GM21717 (cell line): ENCODE measurements around the gene PGS1.
"Not testable (repeated sequence)": the region's sequence is repeated elsewhere in the genome, so short reads cannot be mapped to it uniquely, and the experiment has no call there.

ENCODE experiments used
- ATAC-seq: cut with Tn5 transposase; IDR thresholded peaks from one replicate; pipeline ENCODE4 v1.9.1; 2021; ENCODE audit warnings: mild to moderate bottlenecking, moderate library complexity; ENCODE audit not compliant: unreplicated experiment

PGS1 gene, protein sequence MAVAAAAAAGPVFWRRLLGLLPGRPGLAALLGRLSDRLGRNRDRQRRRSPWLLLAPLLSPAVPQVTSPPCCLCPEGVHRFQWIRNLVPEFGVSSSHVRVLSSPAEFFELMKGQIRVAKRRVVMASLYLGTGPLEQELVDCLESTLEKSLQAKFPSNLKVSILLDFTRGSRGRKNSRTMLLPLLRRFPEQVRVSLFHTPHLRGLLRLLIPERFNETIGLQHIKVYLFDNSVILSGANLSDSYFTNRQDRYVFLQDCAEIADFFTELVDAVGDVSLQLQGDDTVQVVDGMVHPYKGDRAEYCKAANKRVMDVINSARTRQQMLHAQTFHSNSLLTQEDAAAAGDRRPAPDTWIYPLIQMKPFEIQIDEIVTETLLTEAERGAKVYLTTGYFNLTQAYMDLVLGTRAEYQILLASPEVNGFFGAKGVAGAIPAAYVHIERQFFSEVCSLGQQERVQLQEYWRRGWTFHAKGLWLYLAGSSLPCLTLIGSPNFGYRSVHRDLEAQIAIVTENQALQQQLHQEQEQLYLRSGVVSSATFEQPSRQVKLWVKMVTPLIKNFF

DNA sequence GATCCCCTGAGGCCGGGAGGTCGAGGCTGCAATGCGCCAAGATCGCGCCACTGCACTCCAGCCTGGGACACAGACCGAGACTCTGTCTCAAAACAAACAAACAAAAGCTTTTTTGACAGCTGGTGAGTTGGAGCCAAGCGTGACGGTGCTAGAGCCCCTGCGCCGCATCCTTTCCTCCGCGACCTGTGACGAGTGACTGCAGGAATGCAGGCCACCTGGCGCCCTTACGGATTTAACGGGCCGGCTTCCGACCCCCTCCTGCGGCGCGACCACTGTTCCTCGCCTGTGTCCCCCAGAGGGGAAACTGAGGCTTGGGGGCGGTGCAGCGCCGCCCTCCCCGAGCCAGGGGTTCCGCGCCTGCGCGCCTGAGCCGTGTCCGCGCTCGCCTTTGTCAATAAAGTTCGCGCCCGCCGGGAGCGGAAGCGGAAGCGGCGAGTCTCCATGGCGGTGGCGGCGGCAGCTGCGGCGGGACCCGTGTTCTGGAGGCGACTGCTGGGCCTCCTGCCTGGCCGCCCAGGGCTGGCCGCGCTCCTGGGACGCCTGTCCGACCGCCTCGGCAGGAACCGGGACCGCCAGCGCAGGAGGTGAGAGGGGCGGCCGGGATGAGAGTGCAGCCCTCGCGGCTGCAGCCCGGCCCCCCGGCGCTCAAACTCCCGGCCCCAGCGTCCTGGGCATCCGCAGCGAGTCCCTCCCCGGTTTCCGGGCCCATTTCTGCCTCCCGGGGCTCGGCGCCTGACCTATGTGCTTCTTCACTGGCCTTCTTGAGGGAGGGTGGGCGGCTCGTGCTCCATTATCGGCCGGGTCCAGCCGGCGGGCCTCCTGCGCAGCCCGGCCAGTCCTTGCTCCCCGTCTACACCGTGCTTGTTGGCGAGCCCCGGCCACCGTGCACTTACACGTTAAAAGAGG lies at the start of gene PGS1:
PGS1 (plus strand) TSS at position 425 of the 906 bp plus-strand sequence; CDS start at position 442, 17 bp downstream.
- ATAC-seq = peak; percentile 55

DNA sequence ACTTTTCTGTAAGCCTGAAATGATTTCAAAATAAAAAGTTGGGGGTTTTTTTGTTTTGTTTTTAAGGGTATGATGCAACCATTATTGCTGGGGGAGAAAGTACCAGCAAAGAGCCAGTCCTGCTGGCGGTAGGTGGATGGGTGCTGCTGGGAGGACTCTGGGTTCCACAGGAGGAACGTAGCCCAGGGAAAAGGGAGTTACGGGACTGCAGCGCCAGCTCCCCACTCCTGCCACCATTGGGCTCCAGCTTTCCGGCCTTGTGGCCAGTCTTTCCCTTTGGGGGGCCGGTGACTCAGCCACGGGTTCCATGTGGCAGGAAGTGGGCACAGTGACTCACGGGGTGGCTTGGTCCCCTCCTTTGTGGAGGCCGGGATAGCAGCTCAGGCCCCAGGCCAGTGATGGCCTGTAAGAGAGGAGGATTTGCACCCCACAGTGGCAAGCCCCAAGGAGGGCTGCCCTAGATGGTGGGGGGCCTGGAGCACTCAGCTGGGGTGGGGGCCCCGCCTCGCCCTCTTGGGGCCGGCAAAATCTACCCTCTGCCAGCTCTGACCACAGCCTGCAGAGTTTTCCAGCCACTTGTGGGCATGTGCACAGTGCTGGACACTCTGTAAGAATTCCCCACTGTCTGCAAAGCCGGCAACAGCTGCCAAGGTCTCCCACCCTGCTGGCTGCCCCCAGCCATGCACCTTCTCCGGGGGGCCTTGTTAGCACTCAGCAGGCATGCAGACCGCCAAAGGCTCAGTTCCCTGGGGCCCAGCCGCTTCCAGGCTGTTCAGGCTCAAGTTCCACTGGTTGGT lies 49.0 kb upstream of the PGS1 start:
- ATAC-seq = no peak

DNA sequence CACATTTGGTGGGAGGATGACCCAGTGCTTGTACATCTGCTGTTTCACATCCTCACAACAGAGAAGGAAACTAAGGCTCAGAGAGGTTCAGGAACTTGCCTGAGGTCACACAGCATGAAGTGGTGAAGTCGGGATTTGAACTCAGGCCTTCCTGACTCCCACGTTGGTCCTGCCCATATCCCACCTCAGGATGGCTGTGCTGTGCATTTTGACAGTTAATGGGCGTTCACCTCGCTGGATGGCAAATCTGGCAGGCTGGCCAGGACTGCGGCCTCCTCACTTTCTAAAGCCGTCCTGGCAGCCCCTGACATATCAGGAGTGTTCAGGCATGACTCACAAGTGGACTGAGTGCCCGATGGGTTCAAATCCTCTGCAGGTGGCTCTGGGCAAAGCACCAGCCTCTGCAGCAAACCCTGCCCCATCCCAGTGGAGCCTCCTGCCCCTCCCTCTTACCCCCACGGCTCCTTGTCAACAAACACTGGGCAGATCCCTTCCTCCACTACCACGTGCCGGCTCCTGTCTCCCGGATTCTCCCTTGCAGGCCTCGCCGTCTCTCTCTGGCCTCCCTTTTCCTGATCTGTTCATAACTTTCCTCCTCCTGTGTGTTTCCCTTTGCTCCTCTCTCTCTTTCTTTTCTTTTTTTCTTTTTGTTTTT lies 47.8 kb upstream of the PGS1 start:
- ATAC-seq = no peak

DNA sequence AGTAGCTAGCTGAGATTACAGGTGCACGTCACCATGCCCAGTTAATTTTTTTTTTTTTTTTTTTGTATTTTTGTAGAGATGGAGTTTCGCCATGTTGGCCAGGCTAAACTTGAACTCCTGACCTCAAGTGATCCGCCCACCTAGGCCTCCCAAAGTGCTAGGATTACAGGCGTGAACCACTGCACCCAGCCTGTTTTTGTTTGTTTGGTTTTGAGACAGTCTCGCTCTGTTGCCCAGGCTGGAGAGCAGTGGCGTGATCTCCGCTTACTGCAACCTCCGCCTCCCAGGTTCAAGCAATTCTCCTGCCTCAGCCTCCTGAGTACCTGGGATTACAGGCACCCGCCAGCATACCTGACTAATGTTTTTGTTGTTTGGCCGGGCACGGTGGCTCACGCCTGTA lies 47.1 kb upstream of the PGS1 start:
- not testable (repeated sequence) for ATAC-seq

DNA sequence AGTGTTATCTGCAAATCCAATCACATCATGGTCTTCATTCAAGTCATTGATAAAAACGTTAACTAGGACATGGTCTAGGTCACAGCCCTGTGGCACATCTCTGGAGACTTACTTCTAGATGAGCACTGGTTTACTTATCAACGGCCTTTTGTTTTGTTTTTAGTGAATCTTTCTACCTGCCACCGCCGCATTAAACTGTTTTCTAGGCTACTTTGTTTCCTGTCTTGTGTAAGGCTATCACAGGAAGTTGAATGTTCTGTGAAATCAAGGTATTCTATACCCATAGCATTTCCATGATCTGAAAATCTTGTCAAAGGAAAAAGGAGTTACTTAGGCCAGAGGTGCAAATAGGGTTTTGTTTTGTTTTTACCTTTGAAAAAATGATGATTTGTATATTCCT lies 45.5 kb upstream of the PGS1 start:
- ATAC-seq = no peak

DNA sequence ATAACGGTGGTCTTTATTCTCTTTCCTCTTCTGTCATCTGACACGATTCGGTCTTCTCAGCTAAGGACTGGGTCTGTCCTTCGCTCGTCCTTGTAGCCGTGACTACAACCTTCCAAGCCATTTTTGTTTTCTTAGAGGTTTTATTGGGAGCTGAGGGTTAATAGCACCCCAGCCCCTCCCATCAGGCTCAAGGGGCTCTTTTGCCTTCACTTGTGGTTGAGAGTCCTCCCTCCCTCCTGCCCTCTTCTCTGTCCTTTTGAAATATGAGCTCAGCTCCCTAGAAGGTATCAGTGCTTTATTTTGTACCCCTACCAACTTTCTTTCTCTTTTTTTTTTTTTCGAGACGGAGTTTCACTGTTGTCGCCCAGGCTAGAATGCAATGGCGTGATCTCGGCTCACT lies 43.2 kb upstream of the PGS1 start:
- no peak for ATAC-seq

DNA sequence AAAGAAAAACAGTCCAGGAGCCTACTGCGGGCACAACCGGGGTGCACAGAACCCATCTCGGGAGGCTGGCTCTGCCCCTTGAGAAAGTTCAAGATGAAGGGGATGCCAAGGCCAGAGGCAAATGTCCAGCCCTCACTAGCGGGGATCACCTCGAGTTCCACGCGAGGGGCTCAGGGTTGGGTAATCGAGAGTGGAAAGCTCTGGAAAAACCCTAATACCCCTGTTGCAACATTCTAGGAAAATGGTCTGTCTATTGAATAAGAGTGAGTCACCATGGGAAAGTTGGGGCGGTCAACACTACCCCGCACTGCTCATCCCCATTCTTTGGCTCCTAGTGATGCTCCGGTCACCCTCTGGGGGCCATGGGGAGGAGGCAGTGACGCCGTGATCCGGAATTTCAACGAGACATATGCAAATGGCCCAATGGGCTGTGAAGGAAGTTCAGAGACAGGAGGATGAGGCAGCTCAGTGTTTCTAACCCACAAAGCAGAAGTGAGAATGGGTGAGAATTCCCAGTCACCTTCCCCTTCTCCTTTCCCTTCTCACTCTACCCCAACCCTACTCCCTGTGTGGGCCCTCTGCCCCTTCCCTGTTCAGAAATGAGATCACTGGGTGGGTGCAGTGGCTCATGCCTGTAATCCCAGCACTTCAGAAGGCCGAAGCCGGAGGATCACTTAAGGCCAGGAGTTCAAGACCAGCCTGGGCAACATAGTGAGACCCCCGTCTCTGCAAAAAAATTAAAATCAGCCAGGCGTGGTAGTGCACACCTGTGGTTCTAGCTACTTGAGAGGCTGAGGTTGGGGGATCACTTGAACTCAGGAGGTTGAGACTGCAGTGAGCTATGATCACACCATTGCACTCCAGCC lies 41.0 kb upstream of the PGS1 start:
- peak; percentile 48 for ATAC-seq

DNA sequence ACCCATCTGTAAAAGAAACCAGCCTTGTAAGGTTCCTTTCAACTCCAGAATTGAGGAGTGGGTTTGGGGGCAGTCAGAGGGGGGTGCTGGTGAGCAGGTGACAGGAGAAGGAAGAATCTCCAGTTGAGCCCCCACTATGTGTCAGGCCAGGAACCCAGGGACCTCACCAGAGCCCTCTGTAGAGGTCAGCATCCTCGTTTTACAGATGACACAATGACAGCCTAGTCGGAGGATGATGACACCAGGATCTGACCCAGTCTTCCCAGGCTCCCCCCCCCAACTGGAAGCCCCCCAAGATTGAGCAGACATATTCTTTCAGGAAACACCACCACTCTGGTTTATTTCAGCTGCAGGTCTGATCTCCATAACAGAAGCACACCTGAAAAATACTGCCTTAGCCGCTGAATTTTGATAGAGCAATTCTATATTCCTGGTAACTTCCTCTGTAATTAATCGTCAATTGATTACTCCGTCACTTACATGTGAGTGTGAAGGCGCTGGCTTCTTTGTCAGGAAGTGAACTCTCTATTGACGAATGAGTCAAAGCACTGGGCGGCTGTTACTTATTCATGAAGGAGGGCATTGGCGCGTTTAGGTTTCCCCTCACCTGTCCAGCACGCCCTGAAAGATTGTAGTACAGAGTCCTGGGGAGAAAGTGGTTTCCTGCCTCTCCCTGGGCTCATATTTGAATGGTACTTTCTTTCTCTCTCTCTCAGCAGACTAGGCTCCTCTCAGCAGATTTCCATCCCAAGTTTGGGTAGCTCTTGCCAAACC lies 39.8 kb upstream of the PGS1 start:
- ATAC-seq = no peak

DNA sequence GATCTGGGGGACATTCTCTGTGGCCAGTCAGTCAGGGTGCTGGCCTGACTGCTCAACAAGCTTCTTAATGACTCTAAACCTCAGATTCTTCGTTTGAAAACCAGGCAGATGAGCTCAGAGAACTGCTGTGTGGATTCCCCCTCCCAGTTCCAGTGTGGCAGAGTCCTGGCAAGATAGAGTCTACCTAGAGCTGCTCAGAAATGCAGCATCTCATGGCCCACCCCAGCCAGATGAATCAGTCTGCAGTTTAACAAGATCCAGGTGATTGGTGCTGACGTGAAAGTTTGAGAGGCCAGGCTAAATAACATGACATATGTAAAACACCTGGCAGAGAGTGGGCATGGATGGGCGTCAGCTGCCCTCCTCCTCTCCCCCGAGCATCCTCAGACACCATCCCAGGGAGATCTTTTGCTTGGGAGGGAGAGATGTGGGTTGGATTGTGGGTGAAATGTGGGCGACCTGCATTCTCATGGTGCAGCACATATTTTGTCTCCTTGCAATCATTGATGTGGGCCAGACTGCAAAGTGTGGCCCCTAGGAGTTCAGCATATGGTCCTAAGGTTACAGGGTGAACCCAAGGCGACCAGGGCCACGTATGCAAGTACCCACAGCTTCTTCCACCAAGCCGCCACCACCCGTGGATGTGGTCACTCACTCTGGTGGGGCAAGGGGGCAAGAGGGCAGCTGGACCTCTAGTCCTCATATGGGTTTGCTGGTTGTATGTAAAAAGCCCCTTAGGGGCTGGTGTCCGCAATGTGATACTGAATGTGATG lies 38.1 kb upstream of the PGS1 start:
- no peak for ATAC-seq

DNA sequence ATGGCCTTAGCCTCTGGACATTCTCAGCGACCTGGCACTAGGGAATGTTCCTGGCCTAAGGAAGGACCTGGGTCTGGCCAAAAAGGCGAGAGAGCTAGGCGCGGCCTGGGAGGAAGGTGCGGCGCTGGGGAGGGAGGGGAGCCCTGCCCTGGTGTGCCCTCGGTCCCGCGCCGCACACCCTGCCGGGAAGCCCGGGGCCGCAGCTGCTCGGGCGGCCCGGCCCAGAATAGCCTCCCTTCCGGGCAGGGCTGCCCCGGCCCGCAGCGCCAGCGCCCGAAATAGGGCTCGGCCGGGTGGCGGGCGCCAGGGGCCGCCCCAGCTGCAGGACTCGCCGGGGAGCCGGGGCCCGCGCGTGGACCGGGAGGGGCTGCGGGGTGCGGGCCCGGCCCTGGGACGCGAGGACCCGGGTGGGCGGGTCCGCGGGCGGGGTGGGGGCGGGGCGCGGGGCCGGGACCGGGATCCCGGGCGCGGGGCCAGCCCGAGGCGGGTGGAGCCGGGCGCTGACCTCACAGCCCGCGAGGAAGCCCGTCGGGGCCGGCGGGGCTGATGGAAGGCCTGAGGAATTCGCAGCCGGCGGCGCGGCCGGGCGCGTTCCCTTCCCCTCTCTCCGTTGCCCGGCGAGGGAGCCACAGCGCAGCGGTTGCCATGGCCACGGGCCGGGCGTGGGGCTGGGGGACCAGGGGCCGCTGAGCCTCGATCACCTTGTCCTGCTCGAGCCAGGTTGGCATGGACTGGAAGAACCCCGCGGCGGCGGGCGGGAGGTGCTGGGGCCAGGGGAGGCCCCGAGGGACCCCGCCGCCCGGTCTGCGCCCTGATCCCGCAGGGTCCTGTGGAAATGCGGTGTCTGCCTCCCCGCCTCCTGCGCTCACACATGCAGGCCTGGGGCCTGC lies 36.6 kb upstream of the PGS1 start:
- ATAC-seq = no peak

DNA sequence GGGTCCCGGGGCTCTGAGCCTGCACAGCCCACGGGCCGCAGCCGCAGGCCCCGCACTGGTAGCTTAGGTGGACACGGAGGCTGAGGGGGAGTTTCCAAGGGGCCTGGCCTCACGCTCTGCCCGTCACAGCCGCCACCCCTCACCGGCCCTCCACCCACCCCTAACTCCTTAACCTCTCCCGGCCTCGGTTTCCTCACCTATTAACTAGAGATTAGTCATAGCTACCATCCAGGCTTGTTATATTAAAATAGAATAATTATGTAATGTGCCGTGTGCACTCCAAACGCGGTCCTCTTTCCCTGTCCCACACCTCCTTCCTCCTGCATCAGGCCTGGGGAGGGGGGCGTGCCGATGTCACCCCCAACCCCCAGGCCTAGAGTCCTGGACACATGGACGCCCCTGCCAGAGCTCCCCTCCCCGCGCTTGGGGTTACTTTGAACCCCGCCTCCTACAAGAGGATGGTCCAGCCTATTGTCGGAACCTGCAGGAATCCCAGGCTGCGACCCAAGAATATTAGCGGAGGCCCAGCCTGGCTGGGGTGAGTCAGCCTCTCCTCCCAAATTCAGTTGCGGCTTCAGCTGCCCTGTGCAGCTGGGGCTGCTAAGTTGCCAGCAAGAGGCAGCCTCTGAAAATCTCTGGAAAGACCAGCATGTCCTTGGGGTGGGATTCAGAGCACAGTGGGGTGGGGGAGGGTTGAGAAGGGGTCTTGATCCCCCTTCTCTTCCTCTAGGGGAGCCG lies 35.8 kb upstream of the PGS1 start:
- ATAC-seq = no peak

DNA sequence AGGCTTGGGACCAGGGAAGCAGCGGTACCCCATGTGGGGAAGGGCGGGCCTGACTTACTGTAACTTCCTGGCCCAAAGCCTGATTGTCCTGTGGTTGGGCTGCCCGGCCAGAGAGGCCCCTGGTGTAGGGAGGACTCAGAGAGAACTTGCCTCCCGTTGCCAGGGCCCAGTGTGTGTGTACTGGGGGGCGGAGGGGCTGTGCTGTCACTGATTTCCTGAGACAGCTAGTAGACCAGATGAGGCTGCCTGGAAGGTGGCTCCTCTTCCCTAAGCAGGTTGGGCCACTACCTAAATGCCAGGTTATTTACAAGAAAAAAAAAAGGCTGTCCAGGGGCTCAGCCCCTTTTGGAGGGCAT lies 35.3 kb upstream of the PGS1 start:
- ATAC-seq = no peak

DNA sequence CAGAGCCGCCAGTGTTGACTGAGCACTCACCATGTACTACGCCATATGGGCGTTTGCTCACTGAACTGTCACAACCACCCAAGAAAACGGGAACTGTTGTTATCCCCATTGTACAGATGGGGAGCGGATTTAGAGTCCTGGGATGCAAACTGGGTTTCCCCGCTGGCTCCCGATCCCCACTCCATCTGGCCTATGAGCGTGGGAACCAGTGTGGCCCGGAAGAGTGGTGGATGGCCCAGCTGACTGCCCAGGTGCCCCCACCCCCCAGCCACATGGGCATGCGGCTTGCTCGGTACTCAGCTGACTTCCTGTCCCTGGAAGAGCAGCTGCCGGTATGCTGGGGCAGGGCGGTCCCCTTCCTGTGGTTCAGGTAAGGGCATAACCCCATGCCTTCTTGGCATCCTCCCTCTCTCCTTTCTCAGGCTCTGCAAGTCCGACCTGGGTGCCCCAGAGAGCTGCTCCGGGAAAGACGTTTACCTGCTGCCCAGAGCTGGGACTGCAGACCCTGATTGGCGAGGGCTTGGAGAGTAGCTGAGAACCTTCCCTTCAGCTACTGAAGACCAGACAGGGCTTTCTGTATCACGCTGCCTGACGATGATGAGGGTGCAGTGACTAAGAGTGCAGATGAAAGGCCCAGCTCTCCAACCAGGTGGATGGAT lies 34.8 kb upstream of the PGS1 start:
- ATAC-seq = peak; percentile 37

DNA sequence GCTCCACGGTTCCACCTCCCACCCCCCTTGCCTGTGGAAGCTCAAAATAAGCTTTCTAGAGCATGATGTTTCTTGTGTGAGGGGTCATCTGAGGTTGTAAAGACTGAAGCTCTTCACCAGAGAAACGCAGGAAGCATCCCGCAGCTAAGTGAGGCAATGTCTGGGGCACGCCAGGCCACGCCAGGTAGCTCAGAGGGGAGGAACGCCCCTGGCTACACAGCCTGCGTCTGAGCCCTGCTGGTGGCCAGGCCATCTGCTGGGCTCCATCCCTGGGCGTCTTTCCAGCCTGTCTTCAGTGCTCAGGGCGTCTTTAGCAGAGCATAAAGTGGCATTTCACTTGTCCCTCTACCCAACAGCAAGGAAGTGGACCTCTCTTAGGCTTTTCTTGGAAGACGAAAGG lies 33.8 kb upstream of the PGS1 start:
- ATAC-seq = no peak

DNA sequence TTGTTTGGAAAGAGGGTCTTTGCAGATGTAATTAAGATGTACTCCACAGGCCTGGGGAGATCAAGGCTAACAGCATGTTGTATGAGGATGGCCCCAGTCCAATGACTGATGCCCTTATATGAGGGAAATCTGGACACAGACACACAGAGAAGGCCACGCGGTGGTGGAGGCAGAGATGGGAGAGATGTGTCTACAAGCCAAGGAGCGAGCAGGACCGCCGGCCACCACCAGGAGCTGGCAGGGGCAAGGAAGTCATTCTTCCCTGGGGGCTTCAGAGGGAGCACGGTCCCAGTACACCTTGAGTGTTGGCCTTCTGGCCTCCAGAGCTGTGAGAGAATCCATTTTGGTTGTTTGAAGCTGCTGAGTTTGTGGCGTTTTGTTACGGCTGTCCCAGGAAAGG lies 33.3 kb upstream of the PGS1 start:
- no peak for ATAC-seq
